Measurements from ENCODE around the gene AKNA.
A peak's percentile ranks its signal among the peaks of the same experiment; 100 is the strongest.

Gene AKNA

DNA sequence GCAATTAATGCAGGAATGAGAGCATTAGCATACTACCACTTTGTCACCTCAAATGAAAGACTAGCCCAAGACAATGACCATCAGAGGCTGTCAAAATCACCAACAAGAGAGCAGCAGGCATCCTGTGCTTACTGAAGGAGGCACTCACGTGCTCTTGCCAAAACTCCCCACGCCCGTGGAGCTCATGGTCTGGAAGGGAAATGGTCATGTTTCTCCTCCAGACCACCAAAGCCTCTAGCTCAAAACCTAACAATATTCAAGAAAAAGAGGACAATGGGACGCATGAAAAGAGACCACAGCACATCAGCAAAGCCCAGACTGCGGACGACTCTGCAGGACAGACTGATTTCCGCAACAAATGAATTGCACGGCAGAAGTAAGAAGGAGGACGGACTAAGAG is 12.8 kb downstream of the AKNA start:
- DNase-seq, result no peak

GRCh38 chr9:114373960-114374730 is 13.6 kb downstream of the AKNA start:
- no peak for DNase-seq

GRCh38 chr9:114372921-114373448 is 14.8 kb downstream of the AKNA start:
- peak; percentile 47 for DNase-seq

- DNase-seq, result no peak
Measured at GRCh38 chr9:114371973-114372917, 15.5 kb downstream of the AKNA start.

GRCh38 chr9:114371343-114371944 is 16.3 kb downstream of the AKNA start:
- no peak for DNase-seq

GRCh38 chr9:114370968-114371320 is 16.8 kb downstream of the AKNA start:
- peak; percentile 76 for DNase-seq

GRCh38 chr9:114370251-114370967 is 17.4 kb downstream of the AKNA start:
- peak; percentile 46 for DNase-seq

DNA sequence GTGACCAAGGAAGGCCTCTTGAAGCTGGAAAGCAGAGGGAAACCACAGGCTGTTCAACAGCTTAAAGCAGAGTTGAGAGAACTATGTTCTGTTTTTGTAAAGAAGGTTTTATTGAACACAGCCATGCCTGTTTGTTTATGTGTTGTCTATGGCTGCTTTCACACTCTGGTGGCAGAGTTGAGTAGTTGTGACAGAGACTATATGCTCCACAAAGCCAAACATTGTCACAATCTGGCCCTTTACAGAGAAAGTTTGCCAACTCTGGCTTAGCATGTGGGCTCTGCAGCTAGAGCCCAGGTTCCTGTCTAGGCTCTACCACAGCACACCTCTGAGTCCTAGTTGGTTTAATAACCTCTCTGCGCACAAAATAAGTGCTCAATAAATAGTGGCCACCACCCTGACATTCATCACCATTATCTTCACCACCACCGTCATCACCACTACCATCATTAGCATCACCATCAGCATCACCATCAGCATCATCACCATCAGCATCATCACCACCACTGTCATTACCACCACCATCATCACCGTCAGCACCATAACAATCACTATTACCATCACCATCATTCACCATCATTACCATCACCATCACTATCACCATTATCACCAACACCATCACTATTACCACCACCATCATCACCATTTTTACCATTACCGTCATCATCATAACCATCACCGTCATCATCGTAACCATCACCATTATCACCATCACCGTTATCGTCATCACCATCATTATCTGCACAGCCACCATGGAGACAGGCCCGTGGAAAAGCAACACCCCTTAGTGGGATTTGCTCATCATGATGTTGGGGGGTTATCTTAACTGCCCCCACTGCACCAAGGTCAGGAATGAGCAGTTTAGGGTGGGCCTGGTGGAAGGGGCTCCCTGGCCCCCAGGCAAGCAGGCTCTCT is 18.3 kb downstream of the AKNA start:
- no peak for DNase-seq

GRCh38 chr9:114367772-114368569 is 19.8 kb downstream of the AKNA start:
- DNase-seq, result no peak

DNA sequence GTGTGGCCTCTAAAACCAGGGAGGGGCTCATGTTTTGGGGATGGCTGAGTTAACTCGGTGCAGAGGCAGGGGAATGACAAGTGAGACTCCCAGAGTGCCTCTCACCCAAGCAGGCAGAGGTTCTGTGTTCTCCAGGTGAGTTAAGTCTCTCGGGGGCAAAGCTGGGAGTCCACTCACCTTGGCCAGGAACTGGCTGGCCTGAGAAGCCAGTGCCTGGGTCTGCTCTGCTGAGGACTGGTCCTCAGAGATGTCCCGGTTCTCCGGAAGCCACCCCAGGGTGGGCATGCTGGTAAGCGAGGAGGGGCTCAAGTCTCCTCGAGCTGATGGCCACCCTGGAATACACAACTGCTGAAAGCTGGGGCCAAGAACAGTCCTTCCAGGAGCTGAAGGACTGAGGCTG is 20.4 kb downstream of the AKNA start:
- no peak for DNase-seq

GRCh38 chr9:114366334-114367128 is 21.3 kb downstream of the AKNA start:
- no peak for DNase-seq

GRCh38 chr9:114365194-114365593 is 22.6 kb downstream of the AKNA start:
- no peak for DNase-seq

- DNase-seq, result no peak
Measured at GRCh38 chr9:114364134-114365041, 23.4 kb downstream of the AKNA start.

GRCh38 chr9:114363424-114363823 is 24.4 kb downstream of the AKNA start:
- DNase-seq, result no peak

- no peak for DNase-seq
Measured at GRCh38 chr9:114362394-114362793, 25.4 kb downstream of the AKNA start.

GRCh38 chr9:114361542-114361941 is 26.2 kb downstream of the AKNA start:
- DNase-seq, result no peak

DNA sequence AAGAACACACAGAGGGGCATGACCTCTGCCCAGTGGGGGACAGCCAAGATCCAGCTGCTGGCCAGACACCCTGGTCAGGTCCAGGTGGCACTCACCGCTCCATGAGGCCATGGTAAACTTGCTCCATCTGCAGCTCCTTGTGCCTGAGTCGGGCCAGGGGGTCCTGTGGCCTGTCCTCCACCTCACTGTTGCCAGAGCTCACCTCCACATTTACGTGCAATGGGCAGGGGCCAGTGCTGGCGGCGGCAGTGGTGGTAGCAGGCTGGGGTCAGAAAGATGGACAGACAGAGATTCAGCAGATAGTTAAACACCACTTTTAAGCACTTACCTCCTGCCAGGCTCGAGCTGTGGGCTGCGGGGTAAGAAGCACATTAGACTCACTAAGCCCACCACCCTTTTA is 28.0 kb downstream of the AKNA start:
- DNase-seq, result no peak

DNA sequence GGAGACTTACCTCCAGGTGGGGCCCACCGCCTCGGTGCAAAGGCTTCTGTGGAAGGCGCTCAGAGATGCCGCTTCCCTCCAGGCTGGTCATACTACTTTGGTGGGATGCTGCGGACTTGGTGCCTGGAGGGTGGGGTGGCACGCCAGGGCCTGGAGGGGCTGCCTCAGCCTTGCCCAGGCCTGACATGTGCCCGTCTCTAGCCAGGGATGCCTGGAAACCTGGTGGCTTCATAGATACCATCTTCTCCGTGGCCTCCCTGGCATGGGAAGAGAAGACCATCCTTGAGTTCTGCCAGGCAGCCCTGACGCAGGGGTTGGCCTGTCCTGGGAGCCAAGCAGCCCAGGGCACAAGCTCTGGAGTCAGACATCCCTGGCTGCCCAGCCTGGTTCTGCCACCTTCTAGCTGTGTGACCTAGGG is 29.9 kb downstream of the AKNA start:
- no peak for DNase-seq

GRCh38 chr9:114357360-114357759 is 30.4 kb downstream of the AKNA start:
- no peak for DNase-seq

Measured in midbrain (tissue), 1 donor.